NCI-H2227 treated with DMSO at 0.1 percent for 48 hours (cell line): Measurements from ENCODE around the gene POLA1.

Experiments
- DNase-seq: peaks from one replicate; lab custom pipeline; 2025; lab: John Stamatoyannopoulos, UW

The POLA1 gene

DNA sequence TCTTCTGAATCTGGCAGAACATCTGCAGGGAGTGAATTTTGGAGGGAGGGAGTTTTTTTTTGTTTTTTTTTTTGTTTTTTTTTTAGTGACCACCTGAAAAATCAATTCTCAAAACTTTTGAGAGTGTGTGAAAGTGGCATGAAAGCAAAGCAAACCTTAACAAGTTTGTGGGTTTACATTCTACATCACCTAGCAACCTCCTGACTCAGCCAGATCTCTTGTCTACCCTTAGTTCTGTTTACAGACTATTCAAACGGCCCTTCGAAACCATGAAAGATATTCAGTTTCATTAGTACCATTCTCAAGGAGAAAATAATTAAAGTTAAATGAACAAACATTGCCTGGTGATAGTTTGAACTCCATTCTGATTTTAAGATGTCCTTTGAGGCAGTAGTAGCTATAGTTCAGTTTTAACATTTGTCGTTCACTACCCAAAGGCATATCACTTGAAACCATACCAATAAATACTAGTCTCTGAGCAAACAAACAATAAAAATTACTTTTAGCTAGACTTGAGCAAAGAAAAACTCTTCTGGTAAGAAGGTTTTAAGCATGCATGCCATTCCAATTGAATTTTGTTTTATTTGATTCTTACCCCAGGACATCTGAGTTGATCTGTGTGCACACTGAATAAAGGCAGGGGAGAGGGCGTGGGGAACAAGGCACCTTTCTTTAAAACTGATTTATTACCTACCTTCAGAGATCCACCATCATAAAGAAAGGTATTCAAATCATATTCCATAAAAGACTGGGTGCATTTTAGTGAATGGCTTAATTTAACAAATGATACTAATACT, 184.3 kb downstream of the POLA1 start:
- DNase-seq: no peak

DNA sequence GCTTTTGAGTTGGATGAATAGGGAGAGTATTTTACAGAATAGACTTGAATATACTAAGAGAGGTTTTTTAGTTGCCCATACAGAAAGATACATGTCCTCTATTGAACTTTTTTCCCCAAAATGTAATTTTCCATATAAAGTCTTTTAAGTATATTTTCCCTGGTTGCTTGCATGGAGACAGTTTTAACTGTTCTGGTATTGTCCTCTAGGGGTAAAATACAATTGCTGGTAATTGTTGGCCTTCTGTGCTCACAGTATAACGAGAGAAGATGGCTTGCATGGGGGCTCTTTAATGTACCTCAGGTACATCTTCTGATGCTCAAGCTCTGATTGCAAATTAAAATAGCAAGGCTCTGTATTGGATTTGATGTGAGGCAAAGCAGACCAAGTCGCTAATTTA, 186.0 kb downstream of the POLA1 start:
- peak; percentile 12 for DNase-seq

- no peak for DNase-seq
These were observed 193.2 kb downstream of the POLA1 start for GRCh38 chrX:24886916-24887315.

GRCh38 chrX:24890677-24891076, 197.0 kb downstream of the POLA1 start:
- DNase-seq: no peak

DNA sequence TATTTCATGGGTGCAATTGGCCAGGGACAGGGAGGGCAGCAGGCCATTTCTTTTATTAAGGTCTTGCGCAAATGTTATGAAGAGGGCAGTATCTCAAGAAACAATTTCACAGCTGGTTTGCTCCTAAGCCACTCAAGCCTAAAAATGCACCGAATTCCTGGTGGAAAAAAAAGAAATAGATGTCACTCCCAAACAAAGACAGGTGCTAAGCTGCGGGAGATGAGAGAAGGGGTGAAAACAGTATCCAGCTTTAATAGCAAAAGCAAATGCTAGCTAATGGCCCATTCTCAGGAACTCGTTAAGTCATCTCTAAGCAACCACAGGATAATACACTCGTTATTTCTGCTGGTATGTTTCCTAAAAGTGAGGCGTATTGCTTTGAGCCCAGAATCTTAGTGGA, 205.7 kb downstream of the POLA1 start:
- DNase-seq: no peak

- no peak for DNase-seq
These were observed 206.5 kb downstream of the POLA1 start for GRCh38 chrX:24900234-24900633.

- DNase-seq: no peak
These were observed 209.1 kb downstream of the POLA1 start for GRCh38 chrX:24902806-24903205.

GRCh38 chrX:24918715-24919114, 225.0 kb downstream of the POLA1 start:
- DNase-seq: no peak

- no peak for DNase-seq
These were observed 227.1 kb downstream of the POLA1 start for GRCh38 chrX:24920769-24921168.

DNA sequence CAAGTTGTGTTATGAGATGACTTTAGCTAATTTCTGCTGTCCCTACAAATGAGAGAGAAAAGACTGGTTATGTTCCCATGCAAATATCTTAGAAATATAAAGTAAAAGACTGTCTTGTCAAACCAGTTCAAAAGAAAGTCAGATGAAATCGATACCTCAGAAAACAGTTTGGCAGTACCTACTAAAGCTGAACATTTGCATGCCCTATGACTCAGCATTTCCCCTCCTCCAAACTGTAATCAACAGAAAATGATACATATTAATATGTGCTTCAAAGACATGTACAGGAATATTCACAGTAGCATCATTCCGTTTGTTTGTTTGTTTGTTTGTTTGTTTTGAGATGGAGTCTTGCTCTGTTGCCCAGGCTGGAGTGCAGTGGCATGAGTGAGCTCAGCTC, 231.7 kb downstream of the POLA1 start:
- DNase-seq: no peak

GRCh38 chrX:24927372-24927771, 233.7 kb downstream of the POLA1 start:
- DNase-seq: no peak

- peak; percentile 40 for DNase-seq
These were observed 234.4 kb downstream of the POLA1 start for GRCh38 chrX:24928114-24928513.

- no peak for DNase-seq
These were observed 240.6 kb downstream of the POLA1 start for GRCh38 chrX:24934279-24934678.

GRCh38 chrX:24945009-24945408, 251.3 kb downstream of the POLA1 start:
- DNase-seq: no peak

DNA sequence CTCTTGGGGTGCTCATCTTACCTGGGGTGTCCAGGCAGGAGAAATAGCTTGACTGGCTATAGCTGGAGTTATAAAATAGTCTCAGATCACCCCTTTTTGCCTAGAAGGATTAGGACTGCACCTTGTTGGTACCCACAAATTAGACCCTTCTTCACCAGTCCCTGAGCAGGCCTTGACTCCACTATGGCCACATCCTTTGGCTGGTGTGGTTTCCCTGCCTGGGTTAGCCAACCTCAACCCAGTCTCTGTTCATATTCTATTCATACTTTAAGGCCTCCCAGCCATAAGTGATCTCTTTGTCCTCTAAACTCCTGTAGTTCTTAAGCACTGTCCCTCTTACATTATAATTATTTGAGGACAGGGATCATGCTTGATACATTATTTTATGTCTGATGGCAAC, 252.7 kb downstream of the POLA1 start:
- no peak for DNase-seq

- DNase-seq: no peak
These were observed 261.0 kb downstream of the POLA1 start for GRCh38 chrX:24954732-24955131.

- DNase-seq: no peak
These were observed 261.7 kb downstream of the POLA1 start for GRCh38 chrX:24955372-24955930.

DNA sequence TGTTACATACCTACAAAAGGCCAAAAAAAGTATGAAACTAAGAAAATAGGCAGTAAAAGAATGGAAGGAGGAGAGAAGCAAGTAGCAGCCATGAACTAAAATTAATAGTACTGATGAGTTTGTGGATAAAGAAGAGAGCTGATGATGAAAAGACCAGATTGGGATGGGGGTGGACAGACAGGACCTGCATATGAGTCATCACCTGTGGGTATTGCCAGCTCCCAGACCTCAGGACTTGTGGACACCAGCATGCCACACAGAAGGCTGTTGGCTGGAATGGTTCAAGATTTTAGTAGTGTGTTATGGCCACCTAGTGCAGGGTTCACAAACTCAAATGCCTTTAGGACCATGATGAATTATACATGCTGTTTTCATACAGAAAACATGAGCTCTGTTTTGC, 263.1 kb downstream of the POLA1 start:
- DNase-seq: no peak

DNA sequence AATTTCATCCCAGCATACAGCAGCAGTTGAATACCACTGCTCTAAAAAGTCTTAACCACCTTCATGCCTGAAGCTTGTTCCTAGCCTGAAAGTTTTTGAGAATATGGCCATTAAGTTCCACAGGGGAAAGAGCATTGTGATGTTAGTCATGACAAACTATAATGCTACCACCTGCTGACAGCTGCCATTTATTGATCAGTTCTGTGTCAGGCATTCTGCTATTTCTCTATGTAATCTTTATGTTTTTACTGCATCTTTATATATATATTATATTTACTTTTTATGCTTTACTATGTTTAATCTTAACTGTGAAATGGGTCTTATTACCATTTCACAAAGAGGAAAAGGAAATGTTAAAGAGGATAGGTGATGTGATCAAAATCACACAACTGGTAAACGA, 268.1 kb downstream of the POLA1 start:
- no peak for DNase-seq

DNA sequence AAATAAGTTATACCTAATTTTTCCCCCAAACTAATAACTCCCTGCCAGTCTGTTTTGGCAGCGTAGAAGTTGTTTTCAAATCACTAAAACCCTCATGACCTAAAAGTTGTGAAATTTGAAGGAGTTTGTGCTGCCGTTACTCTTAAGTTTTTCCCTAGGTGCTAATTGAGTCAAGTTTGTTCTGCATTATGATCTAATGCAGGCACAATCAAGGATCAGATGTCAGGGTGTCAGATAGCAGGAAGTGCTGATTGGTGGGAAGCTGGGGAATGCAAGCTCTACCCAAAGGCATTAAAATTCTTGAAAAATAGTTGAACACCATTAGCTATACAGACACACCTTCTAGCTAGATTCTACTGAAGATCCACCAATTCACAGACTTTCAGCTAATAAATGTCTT, 270.1 kb downstream of the POLA1 start:
- no peak for DNase-seq

GRCh38 chrX:24965372-24965771, 271.7 kb downstream of the POLA1 start:
- no peak for DNase-seq

DNA sequence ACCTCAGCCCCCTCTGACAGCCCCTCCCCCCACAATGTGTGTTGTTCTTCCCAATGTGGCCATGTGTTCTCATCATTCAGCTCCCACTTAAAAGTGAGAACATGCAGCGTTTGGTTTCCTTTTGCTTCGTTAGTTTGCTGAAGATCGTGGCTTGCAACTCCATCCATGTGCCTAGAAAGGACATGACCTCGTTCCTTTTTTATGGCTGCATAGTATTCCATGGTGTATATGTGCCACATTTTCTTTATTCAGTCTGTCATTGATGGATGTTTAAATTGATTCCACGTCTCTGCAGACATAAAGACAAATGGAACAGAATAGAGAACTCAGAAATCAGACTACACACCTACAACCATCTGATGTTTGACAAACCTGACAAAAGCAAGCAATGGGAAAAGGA, 276.1 kb downstream of the POLA1 start:
- no peak for DNase-seq

DNA sequence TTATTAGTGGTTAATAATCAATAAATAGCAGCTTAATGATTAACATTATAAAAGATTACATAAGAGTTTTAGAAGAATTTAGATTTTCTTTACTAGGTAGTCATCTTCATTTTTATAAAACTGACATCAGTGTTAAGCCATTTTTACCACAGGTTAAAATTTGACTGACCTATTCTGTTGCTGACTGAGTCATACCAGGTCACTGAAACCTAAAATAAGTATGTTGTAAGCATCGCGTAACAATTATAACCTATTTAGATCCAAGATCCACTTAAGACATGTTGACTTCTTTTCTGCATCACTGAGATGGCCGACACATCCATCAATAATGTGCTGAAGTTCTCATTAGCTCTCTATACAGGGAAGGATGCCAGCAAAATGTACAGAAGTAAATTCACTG, 285.4 kb downstream of the POLA1 start:
- no peak for DNase-seq

- no peak for DNase-seq
These were observed 287.3 kb downstream of the POLA1 start for GRCh38 chrX:24981030-24981429.
